AML-193 (cell line): ENCODE measurements around the gene F5.
A peak's percentile ranks its signal among the peaks of the same experiment; 100 is the strongest.
"Not testable (repeated sequence)": the region's sequence is repeated elsewhere in the genome, so short reads cannot be mapped to it uniquely, and the experiment has no call there.

Experiments
- DNase-seq, 2 experiments: peaks; one replicate each; lab custom pipeline; 2025; lab: John Stamatoyannopoulos, UW

Gene F5

DNA sequence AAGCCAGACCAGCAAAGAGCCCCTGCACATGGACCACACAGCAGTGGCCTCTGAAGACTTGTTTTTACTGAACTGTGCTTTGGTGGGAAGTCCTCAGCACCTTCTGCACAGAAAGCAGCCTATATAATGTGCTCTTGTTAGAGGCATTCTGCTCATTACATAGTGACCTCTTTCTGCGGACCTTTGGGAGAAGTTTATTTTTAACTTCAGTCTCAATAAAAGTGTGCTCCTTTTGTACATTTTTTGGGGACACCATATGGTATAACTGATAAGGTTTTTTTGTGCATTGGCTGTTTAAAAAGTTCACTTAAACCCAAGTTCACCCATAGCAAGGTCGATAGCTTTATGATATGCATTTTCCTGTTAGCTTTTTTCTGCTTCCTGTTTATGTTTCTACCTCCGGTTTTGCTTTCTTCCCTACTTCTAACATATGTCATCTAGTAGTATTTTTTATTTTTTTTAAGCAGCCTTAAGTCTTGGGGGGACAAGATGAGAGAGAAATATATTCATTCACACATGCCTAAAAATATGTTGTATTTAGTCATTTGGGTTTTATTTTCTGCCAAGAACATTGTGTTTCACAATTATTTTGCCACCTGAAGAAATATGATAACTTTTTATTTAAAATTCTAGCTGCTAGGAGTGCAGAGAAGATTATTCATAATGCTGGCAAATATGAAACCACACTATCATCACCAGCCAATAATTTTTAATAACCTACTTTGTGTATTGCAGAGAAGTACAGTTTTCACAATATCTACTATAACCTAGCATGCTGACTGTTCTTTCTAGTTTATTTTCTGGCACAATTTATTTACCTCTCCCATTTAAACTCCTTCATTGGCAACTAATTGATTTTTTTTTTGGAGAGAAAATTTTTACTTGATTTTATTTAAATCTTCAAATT, 77.6 kb downstream of the F5 start:
- no peak for DNase-seq

DNA sequence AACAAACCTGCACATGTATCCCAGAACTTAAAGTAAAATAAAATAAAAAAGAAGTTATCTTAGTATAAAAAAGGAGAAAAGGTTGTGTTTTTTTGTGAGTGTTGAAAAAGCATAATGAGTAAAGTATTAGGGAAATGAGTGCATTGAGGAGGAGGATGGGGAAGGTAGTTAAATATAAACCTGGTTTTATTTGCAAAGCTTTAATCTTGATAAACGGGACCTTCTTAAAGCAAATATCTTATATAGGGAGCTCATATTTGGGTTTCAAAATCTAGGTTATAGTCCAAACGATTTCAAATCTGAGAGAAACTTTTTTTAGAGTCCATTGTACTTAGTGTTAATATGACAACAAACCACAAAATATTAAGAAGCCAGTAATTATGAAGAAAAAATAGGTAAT, 78.9 kb downstream of the F5 start:
- no peak for DNase-seq

DNA sequence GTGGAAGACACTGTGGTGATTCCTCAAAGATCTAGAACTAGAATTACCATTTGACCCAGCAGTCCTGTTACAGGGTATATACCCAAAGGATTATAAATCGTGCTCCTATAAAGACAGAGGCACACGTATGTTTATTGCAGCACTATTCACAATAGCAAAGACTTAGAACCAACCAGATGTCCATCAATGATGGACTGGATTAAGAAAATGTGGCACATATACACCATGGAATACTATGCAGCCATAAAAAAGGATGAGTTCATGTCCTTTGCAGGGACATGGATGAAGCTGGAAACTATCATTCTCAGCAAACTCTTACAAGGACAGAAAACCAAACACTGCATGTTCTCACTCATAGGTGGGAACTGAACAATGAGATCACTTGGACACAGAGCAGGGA, 82.7 kb downstream of the F5 start:
- not testable (repeated sequence) for DNase-seq

DNA sequence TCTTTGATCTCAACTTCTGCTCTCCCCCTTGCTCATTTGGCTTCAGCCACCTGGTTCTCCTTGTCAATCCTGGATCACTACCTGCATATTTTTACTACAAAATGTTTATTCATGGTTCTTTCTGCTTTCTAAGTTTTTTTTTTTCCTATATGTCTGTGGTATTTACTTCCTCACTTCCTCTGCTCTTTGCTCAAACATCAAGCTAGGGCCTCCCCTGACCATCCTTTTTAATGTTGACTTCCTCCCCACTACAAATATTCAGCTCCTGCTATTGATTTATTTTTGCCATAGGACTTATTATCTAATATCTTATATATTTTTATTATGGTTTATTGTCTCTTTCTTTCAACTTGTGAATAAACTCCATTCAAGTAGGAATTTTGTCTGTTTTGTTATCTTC, 86.5 kb downstream of the F5 start:
- DNase-seq = no peak

DNA sequence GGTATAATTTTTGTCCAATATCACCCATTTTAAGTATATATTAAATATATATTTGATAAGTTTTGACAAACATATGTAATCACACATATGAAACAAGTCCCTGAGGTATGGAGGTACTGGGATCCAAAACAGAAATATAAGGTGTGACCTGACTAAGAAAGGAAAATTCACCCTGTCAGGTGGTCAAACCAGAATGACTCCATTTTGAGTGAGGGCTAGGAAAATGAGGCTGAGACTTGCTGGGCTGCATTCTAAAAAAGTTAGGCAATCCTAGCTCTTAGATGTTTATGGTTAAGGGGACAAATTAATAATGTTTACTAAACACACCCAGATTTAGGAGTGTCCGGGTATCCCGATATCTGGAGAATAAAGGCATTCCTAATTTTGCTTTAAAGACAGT, 89.0 kb downstream of the F5 start:
- no peak for DNase-seq

DNA sequence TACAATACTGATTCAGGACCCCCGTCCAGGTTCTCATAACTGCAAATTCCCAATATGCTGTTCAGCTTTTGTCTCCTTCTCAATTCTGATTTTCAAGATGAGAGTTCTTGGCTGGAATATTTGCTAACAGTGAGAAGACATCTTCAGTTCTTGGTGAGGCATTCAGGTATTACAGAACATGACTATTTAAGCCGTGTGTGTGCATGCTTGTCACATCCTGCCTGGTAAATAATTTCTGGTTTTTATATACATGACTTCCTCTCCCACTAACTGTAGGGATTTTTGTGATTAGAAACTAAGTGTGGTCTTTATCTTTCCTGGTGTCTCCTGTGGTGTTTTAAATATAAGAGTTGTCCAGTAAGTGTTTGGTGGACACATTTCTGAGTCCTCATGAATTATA, 90.4 kb downstream of the F5 start:
- no peak for DNase-seq

DNA sequence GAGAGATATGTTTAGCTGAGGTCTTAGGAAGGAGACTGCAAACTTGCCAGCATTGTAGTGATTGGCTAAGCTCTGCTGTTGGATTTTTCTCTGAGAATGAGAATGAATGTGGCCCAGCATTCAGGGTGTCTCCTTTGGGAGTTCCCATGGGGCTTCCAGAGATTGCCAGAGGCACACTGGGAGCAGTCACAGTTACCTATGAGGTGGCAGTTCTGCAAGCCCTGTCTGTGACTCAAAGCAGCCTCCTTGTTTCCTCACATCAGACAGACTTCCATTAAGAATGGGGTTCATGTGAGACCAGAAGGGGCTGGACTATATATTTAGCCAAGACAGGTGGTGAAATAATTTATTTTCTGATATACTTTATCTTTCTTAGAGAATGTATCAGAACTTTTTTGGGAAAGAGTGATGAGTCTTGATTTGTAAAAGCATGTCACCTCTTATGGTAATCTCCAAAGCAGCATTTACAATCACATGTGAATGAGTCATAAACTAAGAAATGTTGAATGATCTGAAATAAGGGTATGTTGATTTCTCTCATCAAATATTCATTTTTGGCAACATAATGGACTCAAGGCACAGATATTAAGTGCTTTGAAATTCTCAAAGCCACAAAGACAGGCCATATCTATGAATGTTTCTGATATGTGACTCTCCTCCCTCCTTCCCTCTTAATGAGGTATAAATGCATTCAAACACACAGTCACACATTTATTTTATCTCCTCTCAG, 91.1 kb downstream of the F5 start:
- DNase-seq = no peak

DNA sequence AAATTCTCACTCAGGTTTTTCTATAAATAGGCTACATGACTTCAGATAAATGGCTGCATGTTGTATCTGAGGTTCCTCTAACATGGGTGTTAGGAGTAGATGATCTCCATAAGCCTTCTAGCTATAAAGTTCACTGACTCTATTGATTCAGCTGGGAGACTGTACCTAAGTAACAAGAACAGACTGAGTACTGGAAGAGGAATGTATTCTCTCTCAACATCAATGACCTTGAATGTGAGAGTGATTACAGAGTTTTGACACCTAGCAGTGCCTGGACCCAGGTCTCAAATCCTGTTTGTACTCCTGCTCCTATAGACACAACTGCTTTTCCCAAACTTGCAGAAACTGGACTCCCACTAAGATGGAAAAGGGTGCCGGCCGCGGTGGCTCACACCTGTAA, 91.9 kb downstream of the F5 start:
- DNase-seq = no peak

DNA sequence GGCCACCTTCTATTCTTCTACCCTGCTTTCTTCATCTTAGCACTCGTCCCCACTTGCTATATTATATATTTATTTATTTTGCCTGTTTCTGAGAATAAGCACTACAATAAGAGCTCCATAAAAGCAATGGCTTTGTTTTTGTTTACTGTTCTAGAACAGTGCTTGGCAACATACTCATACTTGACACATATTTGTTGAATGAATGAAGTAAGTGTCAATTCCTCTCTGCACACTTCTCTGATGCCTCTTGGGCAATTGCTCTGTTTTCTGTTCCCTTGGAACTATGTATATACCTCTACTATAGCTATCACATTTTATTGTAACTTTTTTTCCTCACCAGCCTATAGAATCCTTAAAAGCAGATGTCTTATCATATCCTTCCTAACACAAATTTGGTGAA, 93.0 kb downstream of the F5 start:
- DNase-seq = no peak

DNA sequence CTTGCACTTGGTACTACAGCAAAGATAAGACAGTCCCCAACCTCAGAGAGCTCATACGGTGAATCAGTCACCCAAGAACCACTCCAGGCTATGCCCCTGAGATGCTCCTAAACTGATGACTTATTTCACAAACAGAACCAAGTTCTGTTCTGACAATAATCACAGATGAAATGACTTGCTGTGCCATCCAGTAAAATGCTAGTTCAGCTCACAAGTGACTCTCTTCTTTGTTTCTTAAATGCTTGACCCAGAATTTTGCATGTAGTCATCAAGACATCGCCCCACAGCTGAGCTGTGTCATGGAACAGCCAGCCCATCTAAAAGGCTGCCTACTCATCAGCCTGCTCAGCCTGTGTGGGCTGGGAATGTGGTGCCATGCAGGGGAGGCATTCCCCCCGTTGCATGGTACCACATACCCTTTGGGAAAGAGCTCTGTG, 94.4 kb downstream of the F5 start:
- DNase-seq = no peak

DNA sequence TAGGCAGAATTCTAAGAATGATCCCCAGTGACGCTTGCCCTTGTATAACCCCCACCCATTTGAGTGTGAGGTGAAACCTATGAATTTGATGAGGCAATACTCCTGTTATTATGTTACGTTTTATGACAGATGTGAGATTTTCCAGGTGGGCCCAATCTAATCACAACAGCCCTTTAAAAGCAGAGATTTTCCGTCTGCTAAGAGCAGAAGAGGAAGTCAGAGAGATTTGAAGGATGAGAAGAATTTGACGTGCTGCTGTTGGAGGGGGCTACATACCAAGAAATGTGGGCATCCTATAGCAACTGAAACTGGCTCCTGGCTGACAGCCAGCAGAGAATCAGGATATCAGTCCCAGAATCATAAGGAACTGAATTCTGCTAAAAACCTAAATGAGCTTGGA, 98.1 kb downstream of the F5 start:
- no peak for DNase-seq

DNA sequence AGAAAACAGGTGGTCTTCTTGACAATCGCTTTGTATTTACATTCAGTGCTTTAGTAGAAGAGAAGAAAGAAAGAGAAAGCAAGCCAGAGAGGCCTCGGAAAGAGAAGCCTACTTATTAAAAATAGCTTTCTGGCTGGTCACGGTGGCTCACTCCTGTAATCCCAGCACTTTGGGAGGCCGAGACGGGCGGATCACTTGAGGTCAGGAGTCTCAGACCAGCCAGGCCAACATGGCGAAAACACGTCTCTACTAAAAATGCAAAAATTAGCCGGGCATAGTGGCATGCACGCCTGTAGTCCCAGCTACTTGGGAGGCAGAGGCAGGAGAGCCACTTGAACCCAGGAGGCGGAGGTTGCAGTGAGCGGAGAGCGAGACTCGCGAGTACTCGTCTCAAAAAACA, 98.7 kb downstream of the F5 start:
- DNase-seq = no peak

DNA sequence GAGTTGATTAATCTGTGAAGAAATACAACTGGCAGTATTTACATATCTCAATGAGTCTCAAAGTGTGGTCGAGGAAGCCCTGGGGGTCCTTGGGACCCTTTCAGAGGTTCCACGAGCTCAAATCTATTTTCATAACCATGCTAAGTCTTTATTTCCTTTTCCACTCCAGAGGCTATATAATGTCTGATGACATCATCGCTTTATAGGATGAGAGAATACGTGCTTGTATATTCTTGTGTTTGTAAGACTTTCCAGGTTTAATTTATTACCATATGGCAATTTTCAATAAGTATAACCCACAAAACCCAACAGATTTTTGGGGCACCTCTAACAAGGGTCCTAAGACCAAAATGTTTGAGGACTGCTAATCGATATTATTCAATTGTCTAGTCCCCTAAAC, 99.1 kb downstream of the F5 start:
- no peak for DNase-seq

DNA sequence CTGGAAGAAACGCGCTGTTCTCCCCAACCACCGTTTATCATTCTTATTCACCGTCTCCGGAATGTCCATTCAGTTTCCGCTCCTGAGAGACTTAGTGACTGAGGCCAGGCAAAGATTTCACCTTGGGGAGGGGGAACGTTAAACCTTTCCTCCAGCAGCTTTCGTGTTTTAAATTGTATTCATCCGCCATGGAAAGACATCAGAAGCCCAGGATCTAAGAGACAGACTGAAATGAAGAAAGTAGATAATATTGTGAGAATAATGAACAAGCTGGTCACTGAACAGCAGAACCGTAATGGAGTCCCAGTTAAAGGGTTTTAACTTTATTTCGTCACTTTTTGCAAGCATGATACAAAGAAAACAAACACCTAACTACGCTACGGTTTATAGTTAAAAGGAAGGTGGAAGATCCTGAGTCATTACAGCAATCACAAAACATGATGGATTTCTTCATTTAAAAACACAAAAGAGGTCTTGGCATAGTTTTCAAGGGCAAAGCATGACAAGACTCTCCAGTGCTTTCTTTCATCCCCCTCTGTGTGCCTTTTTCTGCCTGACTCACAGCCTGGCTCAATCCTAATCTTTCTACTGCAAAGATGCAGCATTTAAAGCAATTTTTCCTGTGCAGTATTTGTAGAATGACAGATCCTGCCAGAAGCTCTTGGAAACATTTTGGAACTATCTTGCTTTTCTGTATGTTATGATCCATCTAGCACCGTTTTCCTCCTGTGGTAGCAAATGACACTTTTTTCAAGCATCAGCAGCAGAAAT, 99.8 kb downstream of the F5 start:
- peak in 1 of 2 experiments; percentile 34 for DNase-seq

DNA sequence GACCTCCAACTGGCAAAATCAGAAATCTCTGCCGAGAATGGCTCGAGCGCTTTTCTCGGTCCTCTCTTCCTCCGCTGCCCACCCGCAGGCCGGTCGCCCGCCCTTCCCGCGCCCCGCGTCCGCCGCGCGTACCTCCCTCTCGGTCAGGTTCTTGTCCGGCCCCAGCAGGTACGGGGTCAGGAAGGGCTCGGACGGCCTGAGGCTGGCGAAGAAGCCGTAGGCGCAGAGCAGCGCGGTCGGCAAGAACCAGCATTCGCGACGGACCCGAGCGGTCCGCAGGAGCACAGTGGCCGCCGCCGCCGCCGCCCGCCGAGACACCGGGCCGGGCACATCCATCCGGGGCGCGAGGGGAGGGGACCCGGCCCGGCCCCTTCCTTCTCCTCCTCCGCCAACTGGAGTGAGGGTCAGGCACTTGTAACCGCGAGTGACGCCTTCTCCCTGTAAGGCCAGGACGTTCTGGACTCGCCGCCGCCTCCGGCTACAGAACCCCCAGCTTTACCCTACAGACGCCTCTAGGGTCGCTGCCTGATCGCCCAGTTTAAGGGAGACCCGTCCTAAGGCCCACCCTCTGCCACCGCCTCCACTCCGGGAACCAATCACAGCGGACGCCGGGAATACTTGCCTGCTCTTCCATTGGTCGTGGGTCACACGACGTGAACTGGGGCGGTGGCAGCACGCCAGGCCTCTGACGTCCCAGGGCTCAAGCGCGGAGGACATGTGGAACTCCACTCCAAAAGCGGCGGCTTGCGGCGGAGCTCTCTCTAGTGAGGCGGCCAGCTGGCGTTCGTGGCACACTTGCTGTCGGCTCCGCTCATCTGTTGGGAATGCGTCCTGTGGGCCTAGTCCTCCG, 100.6 kb downstream of the F5 start, which contains the start of gene SLC19A2:
Gene SLC19A2 (minus strand): TSS at position 514 of the 850 bp plus-strand sequence. CDS start 178 bp downstream, at position 336.
- DNase-seq = peak; percentile 97 to 98

DNA sequence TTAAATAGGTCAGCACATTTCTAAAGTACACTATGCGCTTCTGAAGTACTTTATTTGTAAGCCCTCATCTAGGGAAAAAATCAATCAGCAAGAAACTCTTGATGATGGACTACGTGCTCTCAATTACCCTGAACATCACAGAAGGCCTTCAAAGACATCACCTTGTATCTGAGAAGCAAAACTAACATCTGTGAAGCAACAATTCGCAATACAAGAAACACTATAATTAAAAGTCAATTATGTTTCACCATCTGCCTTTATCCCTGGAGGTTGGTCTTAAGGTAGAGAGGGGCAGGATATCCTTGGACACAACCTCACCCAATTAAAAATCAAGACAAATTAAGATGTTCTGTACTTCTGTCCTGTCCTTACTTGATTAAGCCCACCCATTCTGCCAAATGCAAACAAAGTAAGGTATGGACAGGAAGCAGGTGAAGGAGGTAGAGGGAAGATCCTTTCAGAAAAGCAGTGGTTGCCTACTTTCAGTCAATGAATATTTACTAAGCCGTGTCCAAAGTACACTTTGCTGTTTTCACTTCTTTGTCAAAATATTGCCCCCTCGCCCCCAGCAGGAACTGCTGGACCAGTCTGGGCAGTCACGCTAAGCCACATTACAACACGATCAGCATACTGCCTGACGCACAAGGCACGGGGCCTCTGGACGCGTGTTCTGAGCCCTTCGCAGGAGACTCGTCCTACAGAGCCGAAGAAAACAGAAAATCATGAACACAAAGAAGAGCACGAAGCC, 101.4 kb downstream of the F5 start:
- DNase-seq = peak; percentile 24 to 27

DNA sequence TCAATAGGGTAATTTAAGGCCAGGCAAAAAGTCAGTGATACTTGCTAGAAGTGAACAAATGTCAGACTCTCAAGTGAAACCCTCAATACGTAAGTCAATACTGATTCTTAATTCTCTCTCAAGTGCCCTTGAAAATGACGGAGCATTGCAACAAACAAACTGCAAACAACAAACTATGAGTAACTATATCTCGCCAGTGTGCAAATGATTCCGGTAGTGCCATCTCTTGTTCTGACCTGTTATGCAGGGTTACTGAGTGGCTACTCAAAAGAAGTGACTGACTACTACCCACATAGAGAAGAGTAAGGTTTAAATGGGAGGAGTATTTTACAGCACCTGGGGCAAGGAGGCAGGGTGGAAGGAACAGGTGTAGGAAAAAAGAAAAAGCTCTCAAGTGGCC, 102.2 kb downstream of the F5 start:
- no peak for DNase-seq

DNA sequence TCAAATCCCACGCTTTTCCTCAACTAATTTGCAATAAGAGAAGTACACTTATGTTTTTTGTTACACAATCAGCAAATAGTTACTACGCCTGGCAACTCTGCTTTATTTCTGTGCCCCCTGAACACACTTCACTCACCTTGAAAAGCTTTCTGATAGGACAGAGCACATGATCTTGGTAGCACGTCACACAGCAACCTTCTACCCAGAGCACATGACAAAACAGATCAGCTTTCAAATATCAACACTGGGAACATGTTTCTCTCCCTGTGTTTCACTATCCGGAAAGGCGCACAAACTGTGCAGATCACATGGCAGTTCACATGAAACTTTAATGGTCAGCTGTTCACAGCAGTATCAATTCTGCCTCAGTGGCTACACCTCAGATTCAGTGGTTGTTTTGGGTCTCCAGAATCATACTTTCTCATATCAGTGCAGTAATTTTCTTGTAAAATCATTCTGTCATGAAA, 102.7 kb downstream of the F5 start:
- DNase-seq = peak; percentile 31 to 32

DNA sequence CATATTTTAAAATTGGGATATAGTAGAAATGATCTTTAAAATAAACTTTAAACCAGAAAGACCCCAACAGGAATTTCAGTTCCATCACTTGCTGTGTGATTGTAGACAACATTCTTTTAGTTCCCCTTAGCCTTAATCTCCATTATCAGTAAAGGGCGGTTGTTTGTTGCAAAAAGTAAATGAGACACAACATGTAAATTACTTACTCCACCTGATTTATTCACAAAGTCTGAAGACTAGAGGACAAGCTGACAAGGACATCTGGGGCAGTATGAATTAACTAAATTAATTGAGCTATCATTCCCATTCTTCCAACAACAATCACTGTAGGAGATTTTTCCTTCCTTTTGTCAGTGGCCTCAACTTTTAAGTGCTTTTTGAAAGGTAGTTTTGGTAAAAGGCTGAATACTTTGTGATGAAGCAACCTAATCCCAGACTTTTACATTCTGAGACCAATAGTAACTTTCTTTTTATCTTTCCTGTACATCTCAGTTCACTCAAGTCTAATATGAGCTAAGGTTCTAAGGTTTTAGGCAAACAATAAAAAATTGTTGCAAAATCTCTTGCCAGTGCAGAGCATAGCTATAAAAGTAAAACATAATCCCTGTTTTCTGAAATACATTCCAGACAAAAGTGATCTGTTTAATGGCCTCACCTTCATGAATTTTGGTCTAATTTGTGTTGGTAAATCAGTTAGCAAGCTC, 106.8 kb downstream of the F5 start:
- no peak for DNase-seq

DNA sequence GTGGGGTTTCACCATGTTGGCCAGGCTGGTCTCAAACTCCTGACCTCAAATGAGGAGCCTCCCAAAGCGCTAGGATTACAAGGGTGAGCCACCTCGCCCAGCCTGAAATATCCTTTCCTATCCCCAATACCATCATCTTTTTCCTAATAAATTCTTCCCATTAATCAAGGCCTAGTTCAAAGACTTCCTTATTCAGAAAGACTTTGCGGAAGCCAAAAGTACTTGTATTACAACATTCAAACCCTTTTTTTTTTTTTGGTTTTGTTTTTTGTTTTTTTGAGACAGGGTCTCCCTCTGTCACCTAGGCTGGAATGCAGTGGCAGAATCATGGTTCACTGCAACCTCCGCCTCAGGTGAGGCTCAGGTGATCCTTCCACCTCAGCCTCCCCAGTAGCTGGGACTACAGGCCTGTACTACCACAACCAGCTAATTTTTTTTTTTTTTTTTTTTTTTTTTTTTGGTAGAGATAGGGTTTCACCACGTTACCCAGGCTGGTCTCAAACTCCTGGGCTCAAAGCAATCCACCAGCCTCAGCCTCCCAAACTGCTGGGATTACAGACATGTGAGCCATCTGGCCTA, 108.1 kb downstream of the F5 start:
- no peak for DNase-seq
